ENCODE results near the gene RASA4B. TPM values are rescaled to one million over a fixed set of nuclear protein-coding genes. Genes with fewer than 3 reads are reported as not detected.
A peak's percentile ranks its signal among the peaks of the same experiment; 100 is the strongest.

RASA4B gene
- total and polyA plus RNA-seq, 9 of the 15 experiments (the other 6 are each of a cell fraction or from before 2014, with no cell fraction given), result 0.01 to 2.9 (median 1.5) TPM; not detected in 1

DNA sequence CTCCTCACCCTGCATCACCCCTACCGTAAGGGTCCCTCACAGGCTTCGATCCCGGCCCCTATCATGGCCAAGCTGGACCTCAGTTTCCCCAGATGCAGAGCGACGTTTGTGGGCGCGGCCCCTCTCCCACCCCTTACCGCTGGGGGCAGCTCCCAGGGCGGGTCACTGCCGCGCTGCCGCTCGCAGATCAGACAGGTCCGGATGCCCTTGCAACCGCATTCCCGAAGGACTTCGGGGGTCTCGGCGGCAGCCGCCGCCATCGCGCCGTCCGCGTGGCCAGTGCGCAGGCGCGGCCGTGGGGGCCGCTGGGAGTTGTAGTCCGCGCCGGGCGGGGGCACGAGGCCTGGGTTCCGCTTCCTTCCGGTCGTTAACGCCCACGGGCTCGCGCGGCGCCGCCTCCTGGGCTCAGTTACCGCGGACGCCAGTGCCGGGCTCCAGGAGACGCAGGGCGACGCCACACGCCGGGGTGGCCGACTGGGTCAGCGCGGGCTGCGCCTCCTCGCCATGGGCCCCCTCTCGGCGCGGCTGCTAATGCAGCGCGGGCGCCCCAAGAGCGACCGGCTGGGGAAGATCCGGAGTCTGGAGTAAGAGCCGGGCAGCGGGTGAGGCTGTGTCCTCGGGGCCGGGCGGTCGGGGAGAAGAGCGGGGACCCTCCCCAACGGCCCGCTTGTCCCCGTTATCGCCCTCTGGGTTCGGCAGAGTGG lies 52.8 kb downstream of the RASA4B start, which contains the start of the genes ALKBH4 and LRWD1 (continued):
- TF ChIP-seq, protein P1, sequence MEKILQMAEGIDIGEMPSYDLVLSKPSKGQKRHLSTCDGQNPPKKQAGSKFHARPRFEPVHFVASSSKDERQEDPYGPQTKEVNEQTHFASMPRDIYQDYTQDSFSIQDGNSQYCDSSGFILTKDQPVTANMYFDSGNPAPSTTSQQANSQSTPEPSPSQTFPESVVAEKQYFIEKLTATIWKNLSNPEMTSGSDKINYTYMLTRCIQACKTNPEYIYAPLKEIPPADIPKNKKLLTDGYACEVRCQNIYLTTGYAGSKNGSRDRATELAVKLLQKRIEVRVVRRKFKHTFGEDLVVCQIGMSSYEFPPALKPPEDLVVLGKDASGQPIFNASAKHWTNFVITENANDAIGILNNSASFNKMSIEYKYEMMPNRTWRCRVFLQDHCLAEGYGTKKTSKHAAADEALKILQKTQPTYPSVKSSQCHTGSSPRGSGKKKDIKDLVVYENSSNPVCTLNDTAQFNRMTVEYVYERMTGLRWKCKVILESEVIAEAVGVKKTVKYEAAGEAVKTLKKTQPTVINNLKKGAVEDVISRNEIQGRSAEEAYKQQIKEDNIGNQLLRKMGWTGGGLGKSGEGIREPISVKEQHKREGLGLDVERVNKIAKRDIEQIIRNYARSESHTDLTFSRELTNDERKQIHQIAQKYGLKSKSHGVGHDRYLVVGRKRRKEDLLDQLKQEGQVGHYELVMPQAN (IDR thresholded peaks at IDR 0.05; ENCODE audit: borderline replicate concordance), result peak; percentile 57; the same call in 1 of the 2 replicates
- TF ChIP-seq MYC (IDR thresholded peaks at IDR 0.05; ENCODE audit: low read depth, low read length), result peak; percentile 97
- TF ChIP-seq MYC (CRISPR knock-in tag; IDR thresholded peaks at IDR 0.05; ENCODE audit: borderline replicate concordance, low read depth), result no peak
- TF ChIP-seq, protein P2, sequence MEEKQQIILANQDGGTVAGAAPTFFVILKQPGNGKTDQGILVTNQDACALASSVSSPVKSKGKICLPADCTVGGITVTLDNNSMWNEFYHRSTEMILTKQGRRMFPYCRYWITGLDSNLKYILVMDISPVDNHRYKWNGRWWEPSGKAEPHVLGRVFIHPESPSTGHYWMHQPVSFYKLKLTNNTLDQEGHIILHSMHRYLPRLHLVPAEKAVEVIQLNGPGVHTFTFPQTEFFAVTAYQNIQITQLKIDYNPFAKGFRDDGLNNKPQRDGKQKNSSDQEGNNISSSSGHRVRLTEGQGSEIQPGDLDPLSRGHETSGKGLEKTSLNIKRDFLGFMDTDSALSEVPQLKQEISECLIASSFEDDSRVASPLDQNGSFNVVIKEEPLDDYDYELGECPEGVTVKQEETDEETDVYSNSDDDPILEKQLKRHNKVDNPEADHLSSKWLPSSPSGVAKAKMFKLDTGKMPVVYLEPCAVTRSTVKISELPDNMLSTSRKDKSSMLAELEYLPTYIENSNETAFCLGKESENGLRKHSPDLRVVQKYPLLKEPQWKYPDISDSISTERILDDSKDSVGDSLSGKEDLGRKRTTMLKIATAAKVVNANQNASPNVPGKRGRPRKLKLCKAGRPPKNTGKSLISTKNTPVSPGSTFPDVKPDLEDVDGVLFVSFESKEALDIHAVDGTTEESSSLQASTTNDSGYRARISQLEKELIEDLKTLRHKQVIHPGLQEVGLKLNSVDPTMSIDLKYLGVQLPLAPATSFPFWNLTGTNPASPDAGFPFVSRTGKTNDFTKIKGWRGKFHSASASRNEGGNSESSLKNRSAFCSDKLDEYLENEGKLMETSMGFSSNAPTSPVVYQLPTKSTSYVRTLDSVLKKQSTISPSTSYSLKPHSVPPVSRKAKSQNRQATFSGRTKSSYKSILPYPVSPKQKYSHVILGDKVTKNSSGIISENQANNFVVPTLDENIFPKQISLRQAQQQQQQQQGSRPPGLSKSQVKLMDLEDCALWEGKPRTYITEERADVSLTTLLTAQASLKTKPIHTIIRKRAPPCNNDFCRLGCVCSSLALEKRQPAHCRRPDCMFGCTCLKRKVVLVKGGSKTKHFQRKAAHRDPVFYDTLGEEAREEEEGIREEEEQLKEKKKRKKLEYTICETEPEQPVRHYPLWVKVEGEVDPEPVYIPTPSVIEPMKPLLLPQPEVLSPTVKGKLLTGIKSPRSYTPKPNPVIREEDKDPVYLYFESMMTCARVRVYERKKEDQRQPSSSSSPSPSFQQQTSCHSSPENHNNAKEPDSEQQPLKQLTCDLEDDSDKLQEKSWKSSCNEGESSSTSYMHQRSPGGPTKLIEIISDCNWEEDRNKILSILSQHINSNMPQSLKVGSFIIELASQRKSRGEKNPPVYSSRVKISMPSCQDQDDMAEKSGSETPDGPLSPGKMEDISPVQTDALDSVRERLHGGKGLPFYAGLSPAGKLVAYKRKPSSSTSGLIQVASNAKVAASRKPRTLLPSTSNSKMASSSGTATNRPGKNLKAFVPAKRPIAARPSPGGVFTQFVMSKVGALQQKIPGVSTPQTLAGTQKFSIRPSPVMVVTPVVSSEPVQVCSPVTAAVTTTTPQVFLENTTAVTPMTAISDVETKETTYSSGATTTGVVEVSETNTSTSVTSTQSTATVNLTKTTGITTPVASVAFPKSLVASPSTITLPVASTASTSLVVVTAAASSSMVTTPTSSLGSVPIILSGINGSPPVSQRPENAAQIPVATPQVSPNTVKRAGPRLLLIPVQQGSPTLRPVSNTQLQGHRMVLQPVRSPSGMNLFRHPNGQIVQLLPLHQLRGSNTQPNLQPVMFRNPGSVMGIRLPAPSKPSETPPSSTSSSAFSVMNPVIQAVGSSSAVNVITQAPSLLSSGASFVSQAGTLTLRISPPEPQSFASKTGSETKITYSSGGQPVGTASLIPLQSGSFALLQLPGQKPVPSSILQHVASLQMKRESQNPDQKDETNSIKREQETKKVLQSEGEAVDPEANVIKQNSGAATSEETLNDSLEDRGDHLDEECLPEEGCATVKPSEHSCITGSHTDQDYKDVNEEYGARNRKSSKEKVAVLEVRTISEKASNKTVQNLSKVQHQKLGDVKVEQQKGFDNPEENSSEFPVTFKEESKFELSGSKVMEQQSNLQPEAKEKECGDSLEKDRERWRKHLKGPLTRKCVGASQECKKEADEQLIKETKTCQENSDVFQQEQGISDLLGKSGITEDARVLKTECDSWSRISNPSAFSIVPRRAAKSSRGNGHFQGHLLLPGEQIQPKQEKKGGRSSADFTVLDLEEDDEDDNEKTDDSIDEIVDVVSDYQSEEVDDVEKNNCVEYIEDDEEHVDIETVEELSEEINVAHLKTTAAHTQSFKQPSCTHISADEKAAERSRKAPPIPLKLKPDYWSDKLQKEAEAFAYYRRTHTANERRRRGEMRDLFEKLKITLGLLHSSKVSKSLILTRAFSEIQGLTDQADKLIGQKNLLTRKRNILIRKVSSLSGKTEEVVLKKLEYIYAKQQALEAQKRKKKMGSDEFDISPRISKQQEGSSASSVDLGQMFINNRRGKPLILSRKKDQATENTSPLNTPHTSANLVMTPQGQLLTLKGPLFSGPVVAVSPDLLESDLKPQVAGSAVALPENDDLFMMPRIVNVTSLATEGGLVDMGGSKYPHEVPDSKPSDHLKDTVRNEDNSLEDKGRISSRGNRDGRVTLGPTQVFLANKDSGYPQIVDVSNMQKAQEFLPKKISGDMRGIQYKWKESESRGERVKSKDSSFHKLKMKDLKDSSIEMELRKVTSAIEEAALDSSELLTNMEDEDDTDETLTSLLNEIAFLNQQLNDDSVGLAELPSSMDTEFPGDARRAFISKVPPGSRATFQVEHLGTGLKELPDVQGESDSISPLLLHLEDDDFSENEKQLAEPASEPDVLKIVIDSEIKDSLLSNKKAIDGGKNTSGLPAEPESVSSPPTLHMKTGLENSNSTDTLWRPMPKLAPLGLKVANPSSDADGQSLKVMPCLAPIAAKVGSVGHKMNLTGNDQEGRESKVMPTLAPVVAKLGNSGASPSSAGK (IDR thresholded peaks at IDR 0.05), result no peak
- TF ChIP-seq ARID2 (IDR thresholded peaks at IDR 0.05), result no peak
- no peak for TF ChIP-seq YBX1 (IDR thresholded peaks at IDR 0.05)
- TF ChIP-seq ZBTB8A (IDR thresholded peaks at IDR 0.05; ENCODE audit: partially characterized antibody), result no peak
- no peak for TF ChIP-seq MCM7 (IDR thresholded peaks at IDR 0.05)
